Glutamatergic neuron (in vitro differentiated cells): Measurements from ENCODE around the gene HAO2. TPM values are rescaled to one million over a fixed set of nuclear protein-coding genes. Genes with fewer than 3 reads are reported as not detected.

Experiments used
- DNase-seq: peaks from one replicate; pipeline ENCODE4 v3.0.0; 2022
- H3K27ac Mint-ChIP-seq: one replicate; pipeline ENCODE4 v1.8.0; 2020; ENCODE audit warnings: mild to moderate bottlenecking, mixed read lengths, inconsistent platforms; ENCODE audit not compliant: unreplicated experiment
- H3K27me3 Mint-ChIP-seq: one replicate; pipeline ENCODE4 v1.8.0; 2020; ENCODE audit warnings: mild to moderate bottlenecking, moderate library complexity, mixed read lengths, inconsistent platforms; ENCODE audit not compliant: unreplicated experiment
- H3K36me3 Mint-ChIP-seq: one replicate; pipeline ENCODE4 v1.8.0; 2020; ENCODE audit warnings: mild to moderate bottlenecking, mixed read lengths, inconsistent platforms; ENCODE audit not compliant: unreplicated experiment
- H3K4me1 Mint-ChIP-seq: one replicate; pipeline ENCODE4 v1.8.0; 2020; ENCODE audit warnings: mild to moderate bottlenecking, low read depth, mixed read lengths, inconsistent platforms; ENCODE audit not compliant: unreplicated experiment
- H3K4me3 Mint-ChIP-seq: one replicate; pipeline ENCODE4 v1.8.0; 2020; ENCODE audit warnings: mild to moderate bottlenecking, mixed read lengths, inconsistent platforms; ENCODE audit not compliant: unreplicated experiment
- H3K9me3 Mint-ChIP-seq: one replicate; pipeline ENCODE4 v1.8.0; 2020; ENCODE audit warnings: mild to moderate bottlenecking, moderate library complexity, mixed read lengths, inconsistent platforms; ENCODE audit not compliant: unreplicated experiment
- total RNA-seq: library from RNA; stranded (reverse); fragmentation: NEBNext Ultra II Directional; extraction: Animal tissue kit (Norgen Biotek cat#: 25700); gene quantifications from one replicate; pipeline ENCODE4 v1.2.1, GENCODE V29; 2021; ENCODE audit not compliant: unreplicated experiment
- TF ChIP-seq, protein P1 (sequence below): fragments of 200-600 bp; sonication (generic); IDR thresholded peaks from one replicate; pipeline ENCODE4 v1.5.0; 2021; ENCODE audit not compliant: partially characterized antibody, unreplicated experiment

The HAO2 gene
- total RNA-seq, 1 donor from 2014 or later = not detected

DNA sequence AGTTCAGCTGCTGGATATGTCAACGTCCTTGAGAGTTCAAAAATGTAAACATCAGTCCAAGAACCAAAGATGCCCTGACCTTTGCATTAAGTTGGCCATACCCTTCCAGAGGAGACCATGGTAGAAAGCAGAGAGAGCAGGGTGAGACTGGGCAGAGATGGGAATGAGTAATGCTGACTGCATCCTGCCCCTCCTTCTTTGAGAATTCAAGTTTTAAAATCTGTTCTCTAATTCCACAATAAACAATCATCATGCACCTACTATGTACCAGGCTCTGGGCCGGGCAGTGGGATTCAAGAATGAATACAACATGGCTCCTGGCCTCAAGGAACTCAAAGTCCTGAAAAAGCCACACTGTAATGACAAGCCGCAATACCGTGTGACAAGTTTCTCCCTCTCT lies 3.9 kb upstream of the HAO2 start:
- no peaks in the 10 kb centered on the region for H3K4me1 Mint-ChIP-seq
- no peaks in the 10 kb centered on the region for H3K9me3 Mint-ChIP-seq
- no peaks in the 10 kb centered on the region for H3K36me3 Mint-ChIP-seq
- no peak for DNase-seq
- TF ChIP-seq, protein P1, sequence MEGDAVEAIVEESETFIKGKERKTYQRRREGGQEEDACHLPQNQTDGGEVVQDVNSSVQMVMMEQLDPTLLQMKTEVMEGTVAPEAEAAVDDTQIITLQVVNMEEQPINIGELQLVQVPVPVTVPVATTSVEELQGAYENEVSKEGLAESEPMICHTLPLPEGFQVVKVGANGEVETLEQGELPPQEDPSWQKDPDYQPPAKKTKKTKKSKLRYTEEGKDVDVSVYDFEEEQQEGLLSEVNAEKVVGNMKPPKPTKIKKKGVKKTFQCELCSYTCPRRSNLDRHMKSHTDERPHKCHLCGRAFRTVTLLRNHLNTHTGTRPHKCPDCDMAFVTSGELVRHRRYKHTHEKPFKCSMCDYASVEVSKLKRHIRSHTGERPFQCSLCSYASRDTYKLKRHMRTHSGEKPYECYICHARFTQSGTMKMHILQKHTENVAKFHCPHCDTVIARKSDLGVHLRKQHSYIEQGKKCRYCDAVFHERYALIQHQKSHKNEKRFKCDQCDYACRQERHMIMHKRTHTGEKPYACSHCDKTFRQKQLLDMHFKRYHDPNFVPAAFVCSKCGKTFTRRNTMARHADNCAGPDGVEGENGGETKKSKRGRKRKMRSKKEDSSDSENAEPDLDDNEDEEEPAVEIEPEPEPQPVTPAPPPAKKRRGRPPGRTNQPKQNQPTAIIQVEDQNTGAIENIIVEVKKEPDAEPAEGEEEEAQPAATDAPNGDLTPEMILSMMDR = no peak
- H3K27me3 Mint-ChIP-seq = no peaks in the 10 kb centered on the region
- H3K27ac Mint-ChIP-seq = no peak overlapping the region
- no peak overlapping the region for H3K4me3 Mint-ChIP-seq

DNA sequence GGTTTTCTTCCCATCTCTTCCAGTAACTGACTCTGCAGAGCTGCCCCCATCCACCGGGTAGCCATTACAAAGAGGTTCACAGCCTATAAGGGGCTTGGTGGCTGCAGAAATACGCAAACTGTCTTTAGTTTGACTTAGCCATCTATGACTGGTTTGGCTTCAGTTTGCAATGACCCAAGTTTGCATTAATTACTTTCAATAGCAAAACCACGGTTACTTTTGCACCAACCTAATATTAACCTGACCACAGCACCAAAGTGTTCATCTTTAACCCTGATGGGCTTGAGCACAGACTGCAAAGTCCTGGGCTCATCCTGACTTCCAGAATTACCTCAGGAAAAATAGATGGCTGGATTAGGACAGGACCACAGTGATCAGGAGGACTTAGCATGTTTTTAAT lies 2.2 kb upstream of the HAO2 start:
- no peak for DNase-seq
- Mint-ChIP-seq H3K27ac (no peak overlapping the region), H3K27me3 (no peaks in the 10 kb centered on the region), H3K36me3 (no peaks in the 10 kb centered on the region), H3K9me3 (no peaks in the 10 kb centered on the region), H3K4me1 (no peaks in the 10 kb centered on the region), H3K4me3 (no peak overlapping the region)
- TF ChIP-seq, protein P1 = no peak

- Mint-ChIP-seq H3K27me3 (no peaks in the 10 kb centered on the region), H3K27ac (no peak overlapping the region), H3K4me1 (no peaks in the 10 kb centered on the region), H3K36me3 (no peaks in the 10 kb centered on the region), H3K4me3 (no peak overlapping the region), H3K9me3 (no peaks in the 10 kb centered on the region)
- DNase-seq = no peak
- TF ChIP-seq, protein P1 = peak; percentile 70
These were observed 1.0 kb upstream of the HAO2 start for GRCh38 chr1:119367432-119368124.

DNA sequence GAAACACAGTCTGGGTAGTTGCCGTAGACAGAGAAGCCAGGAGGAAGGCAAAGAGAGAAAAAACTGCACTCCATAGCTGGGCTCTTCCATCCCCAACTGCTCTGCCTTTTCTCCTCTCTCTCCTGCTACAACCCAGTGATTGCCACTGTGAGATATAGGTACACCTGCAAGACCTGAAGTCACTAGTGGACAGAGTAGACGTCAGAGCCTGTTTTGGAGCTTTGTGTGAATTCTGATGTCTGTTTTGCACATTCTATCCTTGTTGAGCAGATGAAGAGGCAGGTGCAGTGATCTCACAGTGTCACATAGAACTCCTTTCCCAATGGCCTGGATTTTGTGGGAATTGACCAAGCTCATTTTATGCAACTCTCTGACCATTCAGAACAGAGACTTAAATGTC lies 2.2 kb downstream of the HAO2 start:
- H3K27me3 Mint-ChIP-seq = peaks cover 2% of the 10 kb centered on the region
- H3K27ac Mint-ChIP-seq = no peak overlapping the region
- no peaks in the 10 kb centered on the region for H3K9me3 Mint-ChIP-seq
- no peak for DNase-seq
- H3K4me3 Mint-ChIP-seq = no peak overlapping the region
- H3K36me3 Mint-ChIP-seq = no peaks in the 10 kb centered on the region
- TF ChIP-seq, protein P1 = no peak
- H3K4me1 Mint-ChIP-seq = no peaks in the 10 kb centered on the region

- no peaks in the 10 kb centered on the region for H3K4me1 Mint-ChIP-seq
- H3K9me3 Mint-ChIP-seq = no peaks in the 10 kb centered on the region
- TF ChIP-seq, protein P1 = no peak
- no peak overlapping the region for H3K4me3 Mint-ChIP-seq
- no peaks in the 10 kb centered on the region for H3K36me3 Mint-ChIP-seq
- peaks cover 2% of the 10 kb centered on the region for H3K27me3 Mint-ChIP-seq
- DNase-seq = no peak
- H3K27ac Mint-ChIP-seq = no peak overlapping the region
These were observed 3.2 kb downstream of the HAO2 start for GRCh38 chr1:119371815-119372214.
